AG04449 (cell line): Measurements from ENCODE around the gene PRLR.

ENCODE experiments used
- CTCF ChIA-PET: fragments of 350-600 bp; formaldehyde crosslinking; extraction: SDS; loops from one replicate; lab custom pipeline; 2021; ENCODE audit warnings: antibody characterized with exemption; lab: Yijun Ruan, JAX
- POLR2A ChIA-PET: fragments of 400-600, 350-600 bp; formaldehyde crosslinking; extraction: SDS; loops from one replicate; lab custom pipeline; 2020; ENCODE audit warnings: antibody characterized with exemption, inconsistent platforms; lab: Yijun Ruan, JAX
- DNase-seq: peaks from one replicate; pipeline ENCODE4 v3.0.0-alpha.2; 2010; ENCODE audit warnings: low read depth, low spot score
- H3K4me3 ChIP-seq: 2 replicates; pipeline ENCODE4 v1.5.1; 2011; ENCODE audit warnings: low read depth, mild to moderate bottlenecking, control low read depth, low read length
- TF ChIP-seq, protein P1 (sequence below): IDR thresholded peaks from one replicate; pipeline ENCODE4 v1.5.1; 2011; ENCODE audit warnings: mild to moderate bottlenecking, moderate library complexity, low read length, control low read depth, inconsistent platforms; ENCODE audit not compliant: insufficient read depth; ENCODE audit errors: missing control alignments

The PRLR gene

DNA sequence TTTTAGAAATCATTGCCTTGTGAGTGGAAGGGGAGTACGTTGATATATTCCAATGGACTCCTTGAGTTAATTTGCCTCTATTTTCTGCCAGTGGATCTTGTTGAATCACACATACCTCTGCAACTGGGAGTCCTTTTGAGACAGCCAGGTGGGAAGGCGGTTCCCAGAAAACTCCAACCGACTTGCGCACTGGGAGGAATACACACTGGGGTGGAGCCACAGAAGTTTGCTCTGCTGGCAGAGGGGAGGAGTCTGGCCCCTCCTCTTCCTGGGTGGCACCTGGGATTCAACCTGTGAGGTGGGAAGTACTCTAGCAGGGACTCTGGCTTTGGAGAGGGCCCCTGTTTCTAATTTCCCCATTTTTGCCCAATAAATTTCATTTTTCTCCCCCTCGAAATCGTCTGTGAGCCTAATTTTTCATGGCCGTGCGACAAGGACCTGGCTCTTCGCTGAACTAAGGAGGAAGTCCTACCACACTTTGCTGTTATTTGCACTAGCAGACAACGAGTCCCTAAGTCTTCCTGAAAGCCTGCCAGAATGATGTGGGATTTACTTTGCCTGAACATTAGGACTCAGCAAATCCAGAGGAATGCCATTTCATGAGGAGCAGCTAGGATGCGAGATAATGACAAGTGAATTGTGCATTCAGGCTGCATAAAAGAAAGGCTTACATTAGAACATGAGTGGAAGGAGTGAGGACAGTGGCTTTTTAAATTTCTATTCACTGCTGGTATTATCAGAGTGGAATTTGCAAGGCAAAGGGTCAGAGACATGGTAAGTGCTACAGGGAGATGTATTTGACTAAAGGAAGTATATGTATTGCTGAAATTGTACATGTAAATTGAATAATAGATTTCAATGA, 67.2 kb downstream of the PRLR start:
- ChIA-PET CTCF (interaction anchor here (1.3 kb wide), 1 partner anchor 159 kb away, joined by 5 read pairs; no protein-coding TSS in a partner anchor), POLR2A (no interaction called here)
- TF ChIP-seq, protein P1, sequence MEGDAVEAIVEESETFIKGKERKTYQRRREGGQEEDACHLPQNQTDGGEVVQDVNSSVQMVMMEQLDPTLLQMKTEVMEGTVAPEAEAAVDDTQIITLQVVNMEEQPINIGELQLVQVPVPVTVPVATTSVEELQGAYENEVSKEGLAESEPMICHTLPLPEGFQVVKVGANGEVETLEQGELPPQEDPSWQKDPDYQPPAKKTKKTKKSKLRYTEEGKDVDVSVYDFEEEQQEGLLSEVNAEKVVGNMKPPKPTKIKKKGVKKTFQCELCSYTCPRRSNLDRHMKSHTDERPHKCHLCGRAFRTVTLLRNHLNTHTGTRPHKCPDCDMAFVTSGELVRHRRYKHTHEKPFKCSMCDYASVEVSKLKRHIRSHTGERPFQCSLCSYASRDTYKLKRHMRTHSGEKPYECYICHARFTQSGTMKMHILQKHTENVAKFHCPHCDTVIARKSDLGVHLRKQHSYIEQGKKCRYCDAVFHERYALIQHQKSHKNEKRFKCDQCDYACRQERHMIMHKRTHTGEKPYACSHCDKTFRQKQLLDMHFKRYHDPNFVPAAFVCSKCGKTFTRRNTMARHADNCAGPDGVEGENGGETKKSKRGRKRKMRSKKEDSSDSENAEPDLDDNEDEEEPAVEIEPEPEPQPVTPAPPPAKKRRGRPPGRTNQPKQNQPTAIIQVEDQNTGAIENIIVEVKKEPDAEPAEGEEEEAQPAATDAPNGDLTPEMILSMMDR = no peak
- H3K4me3 ChIP-seq = no peak overlapping the region
- DNase-seq = no peak

DNA sequence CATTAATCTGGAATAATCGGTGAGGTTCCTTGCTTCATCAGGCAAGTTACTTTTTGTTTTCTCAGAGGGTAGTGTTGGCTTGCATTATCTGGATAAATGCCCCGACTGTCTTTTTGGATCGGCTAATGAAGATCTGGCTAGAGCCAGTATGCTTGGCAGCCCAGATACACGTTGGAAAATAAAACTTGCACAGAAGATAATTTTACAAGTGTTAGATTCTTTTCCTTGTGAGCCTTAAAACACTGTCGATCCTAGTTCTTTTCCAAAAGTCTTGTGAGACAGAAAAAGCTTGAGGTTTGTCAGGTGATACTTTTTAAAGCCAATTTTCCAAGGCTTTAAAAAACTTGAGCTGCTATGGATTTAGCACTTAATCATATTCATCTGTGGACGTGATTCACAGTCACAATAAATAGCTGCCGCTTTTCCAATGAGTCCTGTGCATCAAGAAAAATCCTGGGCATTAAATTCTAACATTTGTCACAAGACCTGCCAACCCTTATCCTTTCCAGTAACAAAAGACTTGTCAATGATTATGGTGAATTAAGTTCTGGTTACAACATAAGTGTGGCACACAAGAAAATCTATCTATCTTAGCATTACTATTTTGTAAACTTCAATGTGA, 68.5 kb downstream of the PRLR start:
- CTCF ChIA-PET = interaction anchor here (0.7 to 1.3 kb wide), 2 partner anchors 19 to 158 kb away, joined by 3 to 5 read pairs; no protein-coding TSS in a partner anchor
- TF ChIP-seq, protein P1 = no peak
- no peak for DNase-seq
- POLR2A ChIA-PET = no interaction called here
- no peak overlapping the region for H3K4me3 ChIP-seq

DNA sequence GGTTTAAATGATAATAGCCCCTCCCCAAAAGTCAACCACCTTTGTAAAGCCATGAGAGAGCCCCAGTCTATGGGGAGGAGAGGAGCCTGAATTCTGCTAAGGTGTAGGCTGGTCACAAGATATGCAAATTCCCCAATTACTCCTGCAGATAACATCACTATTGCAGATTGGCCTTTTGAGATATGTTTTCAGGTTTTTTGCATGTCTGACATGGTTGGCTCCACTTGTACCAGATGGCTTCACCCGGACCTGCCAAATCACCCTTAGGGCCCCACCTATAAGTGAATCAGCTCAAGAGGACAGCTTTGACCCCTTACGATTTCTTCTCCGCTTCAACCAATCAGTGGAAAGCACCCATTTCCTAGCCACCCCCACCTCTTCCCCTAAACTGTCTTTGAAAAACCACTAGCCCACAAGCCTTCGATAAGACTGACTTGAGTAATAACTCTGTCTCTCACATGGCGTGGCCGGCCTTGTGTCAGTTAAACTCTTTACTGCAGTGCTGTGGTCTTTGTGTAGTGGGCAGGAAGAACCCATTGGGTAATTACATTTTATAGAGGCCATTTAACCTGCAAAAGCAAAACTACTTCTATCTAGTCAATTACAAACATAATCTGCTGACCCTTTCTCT, 69.7 kb downstream of the PRLR start:
- CTCF ChIA-PET = no interaction called here

DNA sequence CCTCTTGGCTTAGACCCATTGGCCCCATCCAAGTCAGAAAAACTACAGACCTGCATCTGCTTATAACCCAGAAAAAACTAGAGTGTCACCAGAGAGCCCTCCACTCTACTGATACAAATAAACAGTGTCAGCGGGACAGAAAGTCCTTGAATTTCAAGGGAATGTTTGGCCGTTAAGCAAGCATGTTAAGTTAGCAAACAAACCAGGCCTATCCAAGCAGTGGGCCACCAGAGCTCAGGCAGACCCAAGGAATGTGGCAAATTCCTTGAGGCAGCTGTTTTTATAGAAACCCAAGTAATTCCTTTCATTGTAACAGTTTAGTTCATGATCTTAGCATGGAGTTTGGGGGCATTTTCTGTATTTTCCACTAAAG, 70.9 kb downstream of the PRLR start:
- ChIA-PET CTCF (no interaction called here), POLR2A (no interaction called here)
- DNase-seq = no peak
- TF ChIP-seq, protein P1 = no peak
- H3K4me3 ChIP-seq = no peak overlapping the region

More for the DNA sequence above, 69.7 kb downstream of the PRLR start:
- H3K4me3 ChIP-seq = no peak overlapping the region
- TF ChIP-seq, protein P1 = no peak
- POLR2A ChIA-PET = no interaction called here
- no peak for DNase-seq

DNA sequence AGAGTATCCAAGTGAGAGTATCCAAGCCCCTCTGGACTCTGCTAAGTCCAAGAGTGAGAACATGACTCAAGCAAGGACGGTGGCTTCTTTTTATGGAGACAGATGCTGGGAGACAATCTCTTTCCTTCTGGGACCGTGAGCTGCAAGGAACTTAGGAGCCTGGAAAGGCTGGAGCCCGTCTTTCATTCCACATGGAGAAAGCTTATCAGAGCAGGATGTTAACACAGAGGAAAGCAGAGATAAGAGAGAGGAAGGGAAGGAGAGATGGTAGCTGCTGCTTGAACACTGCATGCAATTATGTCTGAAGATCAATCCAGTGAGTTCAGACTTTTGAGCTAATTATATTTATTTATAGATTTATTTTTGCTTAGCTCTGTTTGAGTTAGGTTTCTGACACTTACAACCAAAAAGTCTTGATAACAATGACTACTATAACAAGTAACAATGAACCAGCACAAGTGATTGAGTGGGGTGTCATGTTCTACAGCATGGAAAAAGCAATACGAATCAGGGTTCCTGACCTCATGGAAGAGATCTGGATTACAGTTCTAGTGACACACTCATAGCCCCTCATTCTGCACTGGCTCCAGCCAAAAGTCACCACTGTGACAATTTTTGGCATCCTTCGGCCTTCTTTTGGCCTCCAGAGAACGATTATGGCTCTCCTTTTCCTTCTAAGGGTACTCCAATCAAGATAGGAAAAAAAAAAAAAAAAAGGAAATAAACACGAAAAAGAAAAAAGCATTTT, 71.5 kb downstream of the PRLR start:
- ChIA-PET CTCF (no interaction called here), POLR2A (no interaction called here)
- no peak for DNase-seq
- H3K4me3 ChIP-seq = no peak overlapping the region
- TF ChIP-seq, protein P1 = no peak

DNA sequence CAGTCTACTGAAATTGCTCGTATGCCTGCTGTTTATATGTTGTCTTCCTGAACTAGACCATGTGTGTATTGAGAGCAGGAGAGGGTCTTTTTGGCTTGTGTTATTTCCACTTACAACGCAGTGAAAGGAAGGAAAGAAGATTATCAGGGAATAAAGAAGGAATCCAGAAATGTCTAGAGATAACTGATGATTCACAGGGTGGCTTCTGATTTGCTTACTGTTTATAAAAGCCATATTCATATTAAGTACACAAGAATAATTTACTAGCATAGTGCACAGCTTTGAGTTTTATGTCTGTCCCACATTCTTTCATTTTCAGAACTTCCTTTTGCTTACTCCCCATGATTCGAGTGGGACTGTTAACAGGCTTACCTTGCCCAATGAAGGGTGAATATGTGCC, 72.1 kb downstream of the PRLR start:
- TF ChIP-seq, protein P1 = no peak
- ChIA-PET CTCF (no interaction called here), POLR2A (no interaction called here)
- H3K4me3 ChIP-seq = no peak overlapping the region
- DNase-seq = no peak
